Ramos (cell line): ENCODE results near the gene OR14K1.
"Not testable (repeated sequence)": the region's sequence is repeated elsewhere in the genome, so short reads cannot be mapped to it uniquely, and the experiment has no call there.

Experiments
- in situ Hi-C: fragments of 300-500 bp; cut with MboI; formaldehyde crosslinking; loops from one replicate; pipeline ENCODE4 v1.14.3; 2022; ENCODE audit warnings: low sequenced_read_pairs; ENCODE audit not compliant: unreplicated experiment

Gene OR14K1

GRCh38 chr1:247738315-247738714 lies at the start of gene OR14K1:
TSS of gene OR14K1 (plus strand) at chr1:247738615. CDS start at chr1:247738615, 0 bp downstream.
- in situ Hi-C loops: no loop called here

GRCh38 chr1:247701338-247701737 lies 37.1 kb upstream of the OR14K1 start:
- in situ Hi-C loops: no loop called here

GRCh38 chr1:247710681-247711080 lies 27.7 kb upstream of the OR14K1 start:
- in situ Hi-C loops: not testable (repeated sequence)

GRCh38 chr1:247713753-247714152 lies 24.7 kb upstream of the OR14K1 start:
- in situ Hi-C loops: no loop called here

- in situ Hi-C loops: no loop called here
These were observed 21.9 kb upstream of the OR14K1 start, which contains the start of gene OR6F1 for GRCh38 chr1:247716546-247716945. TSS of gene OR6F1 (minus strand) at chr1:247716646. CDS start at chr1:247712755, 3,891 bp downstream.

GRCh38 chr1:247721222-247721621 lies 17.2 kb upstream of the OR14K1 start:
- in situ Hi-C loops: no loop called here

GRCh38 chr1:247740721-247741120 lies 2.3 kb downstream of the OR14K1 start:
- in situ Hi-C loops: no loop called here

- in situ Hi-C loops: no loop called here
These were observed 3.3 kb downstream of the OR14K1 start for GRCh38 chr1:247741756-247742155.

GRCh38 chr1:247742215-247742760 lies 3.9 kb downstream of the OR14K1 start:
- in situ Hi-C loops: not testable (repeated sequence)

- in situ Hi-C loops: no loop called here
These were observed 8.0 kb downstream of the OR14K1 start for GRCh38 chr1:247746391-247746935.

- in situ Hi-C loops: no loop called here
These were observed 9.2 kb downstream of the OR14K1 start for GRCh38 chr1:247747616-247748015.

- in situ Hi-C loops: no loop called here
These were observed 9.6 kb downstream of the OR14K1 start, which contains the start of gene OR14A2 for GRCh38 chr1:247748041-247748440. TSS of gene OR14A2 (minus strand) at chr1:247748141.

- in situ Hi-C loops: no loop called here
These were observed 11.5 kb downstream of the OR14K1 start for GRCh38 chr1:247749870-247750269.

- in situ Hi-C loops: not testable (repeated sequence)
These were observed 15.9 kb downstream of the OR14K1 start for GRCh38 chr1:247754311-247754710.

GRCh38 chr1:247760456-247760855 lies 22.0 kb downstream of the OR14K1 start, which contains the start of gene OR1C1:
TSS of gene OR1C1 (minus strand) at chr1:247760556. CDS start at chr1:247758406, 2,150 bp downstream.
- in situ Hi-C loops: no loop called here

GRCh38 chr1:247769603-247770002 lies 31.2 kb downstream of the OR14K1 start:
- in situ Hi-C loops: no loop called here
